Measurements from ENCODE around the gene FERMT2. TPM values are rescaled to one million over a fixed set of nuclear protein-coding genes. Genes with fewer than 3 reads are reported as not detected.

Gene FERMT2
- total RNA-seq, 2 experiments from 2014 or later: 0.77 to 1.0 TPM

DNA sequence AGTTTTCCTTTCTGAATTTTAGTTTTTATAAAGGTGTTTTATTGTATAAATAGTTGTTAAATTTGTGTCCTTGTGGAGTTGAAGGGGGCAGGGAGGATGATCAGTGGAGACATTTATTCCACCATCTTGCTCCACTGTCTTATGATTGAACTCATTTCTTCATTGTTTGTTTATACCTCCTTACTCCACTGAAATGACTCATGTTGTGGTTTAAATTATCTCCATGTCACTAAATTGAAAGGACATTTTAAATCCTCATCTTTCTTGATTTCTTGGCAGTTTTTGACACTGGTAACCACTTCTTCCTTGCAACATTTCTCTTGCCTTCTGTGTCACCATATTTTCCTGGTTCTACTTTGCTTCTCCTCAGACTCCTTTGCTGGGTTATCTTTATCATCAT is 23.6 kb upstream of the FERMT2 start:
- ChIA-PET CTCF (no interaction called here), POLR2A (no interaction called here)
- Mint-ChIP-seq H3K4me1 (ENCODE audit: low read depth) (no peaks in the 10 kb centered on the region), H3K4me3 (no peak overlapping the region), H3K36me3 (ENCODE audit: low read depth) (no peaks in the 10 kb centered on the region), H3K27me3 (peaks cover 4% of the 10 kb centered on the region), H3K9me3 (peaks cover 3% of the 10 kb centered on the region), H3K27ac (no peak overlapping the region)
- ATAC-seq (no peak), DNase-seq (no peak)
- TF ChIP-seq CTCF (IDR thresholded peaks at IDR 0.05): no peak
- intact Hi-C loops (cut with micrococcal nuclease): no loop called here

- Mint-ChIP-seq H3K36me3 (ENCODE audit: low read depth) (no peaks in the 10 kb centered on the region), H3K27me3 (no peaks in the 10 kb centered on the region), H3K4me1 (ENCODE audit: low read depth) (peaks cover 3% of the 10 kb centered on the region), H3K4me3 (no peak overlapping the region), H3K27ac (no peak overlapping the region), H3K9me3 (no peaks in the 10 kb centered on the region)
- DNase-seq: peak; percentile 64
- ChIA-PET POLR2A (interaction anchor here (1.2 to 1.3 kb wide), 2 partner anchors 136 to 138 kb away, joined by 3 read pairs; no protein-coding TSS in a partner anchor), CTCF (interaction anchor here (0.6 to 4.2 kb wide), 26 partner anchors 9 to 676 kb away, joined by 3 to 49 read pairs (median 4); partner anchors contain the start of gene FERMT2)
- intact Hi-C loops (cut with micrococcal nuclease): loop anchor here (1.0 kb wide), 1 partner anchor 138 kb away; no protein-coding TSS in a partner anchor
- peak; percentile 60 for TF ChIP-seq CTCF (IDR thresholded peaks at IDR 0.05)
- ATAC-seq: peak; percentile 83
Measured at GRCh38 chr14:52961060-52961639, 10.3 kb upstream of the FERMT2 start.

DNA sequence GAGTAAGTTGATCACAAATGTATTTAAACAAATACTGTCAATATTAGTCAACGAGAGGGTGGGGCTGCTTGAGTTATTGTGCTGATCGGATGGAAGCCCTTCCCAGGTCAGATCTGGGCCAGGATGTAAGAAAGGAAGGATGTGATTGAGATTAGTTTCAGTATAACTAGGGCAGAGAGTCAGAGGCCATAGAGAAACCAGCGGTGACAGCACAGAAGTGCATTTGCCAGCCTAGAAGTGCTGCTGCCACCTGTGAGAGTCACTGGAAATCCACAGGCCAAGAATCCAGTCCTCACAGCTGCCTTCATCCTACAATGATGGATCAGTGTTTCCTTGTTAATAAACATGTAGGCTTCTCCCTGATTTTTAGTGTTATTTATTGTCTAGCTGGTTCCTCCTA is 9.8 kb upstream of the FERMT2 start:
- no peaks in the 10 kb centered on the region for H3K36me3 Mint-ChIP-seq (ENCODE audit: low read depth)
- H3K27me3 Mint-ChIP-seq: no peaks in the 10 kb centered on the region
- DNase-seq: peak; percentile 3
- H3K4me1 Mint-ChIP-seq (ENCODE audit: low read depth): peaks cover 3% of the 10 kb centered on the region
- ChIA-PET CTCF (interaction anchor here (0.6 to 4.2 kb wide), 24 partner anchors 9 to 675 kb away, joined by 3 to 49 read pairs (median 4); partner anchors contain the start of gene FERMT2), POLR2A (interaction anchor here (1.2 to 1.3 kb wide), 2 partner anchors 136 to 137 kb away, joined by 3 read pairs; no protein-coding TSS in a partner anchor)
- H3K27ac Mint-ChIP-seq: no peak overlapping the region
- intact Hi-C loops (cut with micrococcal nuclease): loop anchor here (1.0 kb wide), 1 partner anchor 137 kb away; no protein-coding TSS in a partner anchor
- TF ChIP-seq CTCF (IDR thresholded peaks at IDR 0.05): no peak
- H3K4me3 Mint-ChIP-seq: no peak overlapping the region
- ATAC-seq: peak; percentile 27
- H3K9me3 Mint-ChIP-seq: no peaks in the 10 kb centered on the region

DNA sequence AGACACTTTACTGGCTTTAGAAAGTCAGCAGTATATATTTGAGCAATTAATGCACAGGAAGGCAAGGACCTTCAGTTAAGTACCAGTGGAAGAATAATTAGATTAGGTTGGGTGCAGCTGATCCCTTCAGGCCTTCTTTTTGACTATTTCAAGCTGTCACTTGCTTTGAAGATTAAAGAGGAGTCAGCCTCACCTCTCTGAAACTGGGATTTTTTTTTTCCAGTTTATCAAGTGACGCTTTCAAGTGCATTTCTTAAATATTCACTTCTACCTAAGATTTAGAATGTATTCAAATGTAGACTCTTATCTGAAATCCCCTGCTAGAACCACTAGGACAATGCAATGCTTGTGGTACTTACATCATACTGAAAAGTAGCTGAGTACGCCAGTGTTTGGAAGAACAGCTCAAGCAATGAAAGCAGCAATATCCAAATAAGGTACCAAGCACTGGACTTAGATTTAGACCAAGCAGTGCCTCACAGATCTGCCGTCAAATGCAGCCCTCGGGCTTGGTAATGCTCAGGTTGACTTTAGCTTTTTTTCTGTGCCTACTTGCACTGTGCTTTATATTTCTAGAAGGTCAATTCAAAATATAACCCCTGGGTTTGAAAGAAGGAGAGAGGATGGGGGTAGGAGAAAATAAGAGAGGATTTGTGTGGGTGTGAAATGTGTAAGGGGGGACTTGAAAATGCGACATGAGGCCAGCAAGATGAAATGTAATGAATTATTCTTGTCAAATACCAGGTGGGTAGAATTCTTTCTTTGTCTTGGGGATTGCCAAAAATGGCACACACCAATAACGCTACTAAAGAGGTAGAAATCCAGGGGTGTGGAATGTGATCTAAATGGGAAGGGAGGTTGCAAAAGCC is 3.7 kb upstream of the FERMT2 start:
- Mint-ChIP-seq H3K4me1 (ENCODE audit: low read depth) (peaks cover 23% of the 10 kb centered on the region), H3K27ac (peak overlapping the region; percentile 51), H3K27me3 (peaks cover 23% of the 10 kb centered on the region), H3K9me3 (no peaks in the 10 kb centered on the region), H3K36me3 (ENCODE audit: low read depth) (no peaks in the 10 kb centered on the region), H3K4me3 (no peak overlapping the region)
- ATAC-seq: peak; percentile 48
- ChIA-PET CTCF (interaction anchor here (1.4 kb wide), 1 partner anchor 131 kb away, joined by 3 read pairs; no protein-coding TSS in a partner anchor), POLR2A (interaction anchor here (1.0 kb wide), 1 partner anchor 9 kb away, joined by 3 read pairs; no protein-coding TSS in a partner anchor)
- TF ChIP-seq CTCF (IDR thresholded peaks at IDR 0.05): no peak
- intact Hi-C loops (cut with micrococcal nuclease): no loop called here
- DNase-seq: no peak

Measured in activated CD8-positive, alpha-beta T cell treated with anti-CD3 and anti-CD28 coated beads for 36 hours (primary cell).